Measurements from ENCODE around the gene SERP1. TPM values are rescaled to one million over a fixed set of nuclear protein-coding genes. Genes with fewer than 3 reads are reported as not detected.

SERP1 gene
- total and polyA plus RNA-seq, 4 donors, result 84.7 to 310 (median 154) TPM

DNA sequence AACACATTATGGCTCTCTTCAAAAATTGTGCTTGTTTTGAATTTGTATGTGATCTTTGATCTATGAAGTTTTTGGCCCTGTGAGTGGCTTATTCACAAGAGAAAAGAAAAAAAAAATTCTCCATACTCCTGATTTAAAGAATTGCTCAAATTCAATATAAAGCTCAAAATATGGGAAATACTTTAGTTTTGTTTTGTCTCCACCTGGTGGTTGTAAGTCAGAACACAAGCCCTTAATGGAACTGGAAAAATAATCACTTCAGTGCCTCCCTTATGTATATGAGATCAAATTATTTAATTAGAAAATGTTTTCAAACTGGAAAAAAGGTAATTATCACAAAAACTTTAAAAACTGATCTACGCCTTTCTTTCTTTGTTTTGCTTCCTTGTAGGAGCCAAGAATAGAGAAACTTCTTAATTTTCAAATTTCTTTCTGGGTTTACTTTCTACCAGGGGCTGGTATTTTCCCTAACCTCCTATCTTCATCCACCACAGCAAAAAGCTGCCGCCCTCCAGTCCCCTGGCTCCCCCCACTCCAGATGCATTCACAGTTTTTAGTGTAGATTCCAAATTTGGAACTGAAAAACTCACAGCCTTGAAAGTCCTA, 50.6 kb downstream of the SERP1 start:
- H3K36me3 ChIP-seq (ENCODE audit: control insufficient read depth in 4 of 4, insufficient read depth in 4 of 4, low read length in 4 of 4), result no peaks in the 10 kb centered on the region
- no peak overlapping the region for H3K4me3 ChIP-seq
- peaks cover 0 to under 1% (median 0%) of the 10 kb centered on the region in 4 donors for H3K9me3 ChIP-seq (ENCODE audit: control insufficient read depth in 4 of 4, insufficient read depth in 3 of 4, low read length in 3 of 4)
- no peak overlapping the region for H3K9ac ChIP-seq (ENCODE audit: insufficient read depth in 1 of 2, low read length in 2 of 2)
- H3K27me3 ChIP-seq (ENCODE audit: control insufficient read depth in 3 of 3, insufficient read depth in 3 of 3, low read length in 2 of 3), result no peaks in the 10 kb centered on the region
- WGBS, 2 donors, result 6 to 7% methylated on average over 2 of the region's 2 CpGs
- TF ChIP-seq, protein P1, sequence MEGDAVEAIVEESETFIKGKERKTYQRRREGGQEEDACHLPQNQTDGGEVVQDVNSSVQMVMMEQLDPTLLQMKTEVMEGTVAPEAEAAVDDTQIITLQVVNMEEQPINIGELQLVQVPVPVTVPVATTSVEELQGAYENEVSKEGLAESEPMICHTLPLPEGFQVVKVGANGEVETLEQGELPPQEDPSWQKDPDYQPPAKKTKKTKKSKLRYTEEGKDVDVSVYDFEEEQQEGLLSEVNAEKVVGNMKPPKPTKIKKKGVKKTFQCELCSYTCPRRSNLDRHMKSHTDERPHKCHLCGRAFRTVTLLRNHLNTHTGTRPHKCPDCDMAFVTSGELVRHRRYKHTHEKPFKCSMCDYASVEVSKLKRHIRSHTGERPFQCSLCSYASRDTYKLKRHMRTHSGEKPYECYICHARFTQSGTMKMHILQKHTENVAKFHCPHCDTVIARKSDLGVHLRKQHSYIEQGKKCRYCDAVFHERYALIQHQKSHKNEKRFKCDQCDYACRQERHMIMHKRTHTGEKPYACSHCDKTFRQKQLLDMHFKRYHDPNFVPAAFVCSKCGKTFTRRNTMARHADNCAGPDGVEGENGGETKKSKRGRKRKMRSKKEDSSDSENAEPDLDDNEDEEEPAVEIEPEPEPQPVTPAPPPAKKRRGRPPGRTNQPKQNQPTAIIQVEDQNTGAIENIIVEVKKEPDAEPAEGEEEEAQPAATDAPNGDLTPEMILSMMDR (IDR thresholded peaks at IDR 0.05; ENCODE audit: control extremely low read depth, extremely low read depth), result peak; percentile 80
- no peak overlapping the region for H3K27ac ChIP-seq (ENCODE audit: low read depth in 1 of 2, low read length in 1 of 2)
- DNase-seq, result peak in 2 of 3 donors; percentile 81 to 83
- ATAC-seq (ENCODE audit: insufficient read depth, low FRiP score), result no peak
- peaks cover 0 to 5% (median 0%) of the 10 kb centered on the region in 5 donors for H3K4me1 ChIP-seq (ENCODE audit: control insufficient read depth in 5 of 5, insufficient read depth in 5 of 5, low read length in 5 of 5)

- ATAC-seq (ENCODE audit: insufficient read depth, low FRiP score) (no peak), DNase-seq (peak in 2 of 3 donors; percentile 25 to 35)
- no peaks in the 10 kb centered on the region for H3K27me3 ChIP-seq (ENCODE audit: control insufficient read depth in 3 of 3, insufficient read depth in 3 of 3, low read length in 2 of 3)
- no peaks in the 10 kb centered on the region for H3K36me3 ChIP-seq (ENCODE audit: control insufficient read depth in 4 of 4, insufficient read depth in 4 of 4, low read length in 4 of 4)
- H3K4me3 ChIP-seq, result no peak overlapping the region
- no peaks in the 10 kb centered on the region for H3K9me3 ChIP-seq (ENCODE audit: control insufficient read depth in 4 of 4, insufficient read depth in 3 of 4, low read length in 3 of 4)
- H3K27ac ChIP-seq (ENCODE audit: low read depth in 1 of 2, low read length in 1 of 2), result no peak overlapping the region
- WGBS, 2 donors, result 67 to 86% methylated on average over 1 of the region's 1 CpG
- peak overlapping the region in 1 of 2 donors; percentile 2 for H3K9ac ChIP-seq (ENCODE audit: insufficient read depth in 1 of 2, low read length in 2 of 2)
- TF ChIP-seq, protein P1 (IDR thresholded peaks at IDR 0.05; ENCODE audit: control extremely low read depth, extremely low read depth), result no peak
- H3K4me1 ChIP-seq (ENCODE audit: control insufficient read depth in 5 of 5, insufficient read depth in 5 of 5, low read length in 5 of 5), result peaks cover 0 to 5% (median 0%) of the 10 kb centered on the region in 5 donors
These were observed 51.1 kb downstream of the SERP1 start for GRCh38 chr3:150495149-150495548.

DNA sequence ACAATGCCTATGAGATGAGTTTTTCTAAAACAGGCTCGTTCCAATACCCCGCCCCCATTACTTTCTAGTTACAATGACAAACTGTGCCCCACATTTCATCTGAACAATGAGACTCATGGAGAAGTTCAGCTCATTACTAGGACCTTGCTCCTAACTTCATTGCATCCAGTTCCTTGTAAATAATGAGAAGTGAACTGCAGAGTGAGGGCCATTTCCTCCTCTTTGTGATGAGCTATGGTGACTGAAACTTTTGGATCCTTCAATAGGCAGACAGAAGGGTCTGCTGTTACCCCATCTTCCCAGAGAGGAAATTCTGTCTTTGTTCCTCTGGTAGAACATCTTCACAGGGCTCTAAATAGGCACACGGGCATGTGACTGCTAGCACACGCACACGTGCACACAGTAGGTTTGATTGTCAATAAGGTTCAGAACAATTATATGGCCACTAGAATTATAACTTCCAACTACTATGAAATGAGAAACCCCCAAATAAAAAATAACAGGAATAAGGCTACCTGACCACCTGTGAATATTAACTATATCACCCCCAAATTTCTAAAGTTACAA, 51.8 kb downstream of the SERP1 start:
- no peaks in the 10 kb centered on the region for H3K36me3 ChIP-seq (ENCODE audit: control insufficient read depth in 4 of 4, insufficient read depth in 4 of 4, low read length in 4 of 4)
- H3K27me3 ChIP-seq (ENCODE audit: control insufficient read depth in 3 of 3, insufficient read depth in 3 of 3, low read length in 2 of 3), result no peaks in the 10 kb centered on the region
- no peak overlapping the region for H3K4me3 ChIP-seq
- WGBS, 2 donors, result 90 to 94% methylated on average over 5 of the region's 5 CpGs
- H3K9ac ChIP-seq (ENCODE audit: insufficient read depth in 1 of 2, low read length in 2 of 2), result no peak overlapping the region
- H3K4me1 ChIP-seq (ENCODE audit: control insufficient read depth in 5 of 5, insufficient read depth in 5 of 5, low read length in 5 of 5), result peaks cover 0 to 5% (median 0%) of the 10 kb centered on the region in 5 donors
- no peak for ATAC-seq (ENCODE audit: insufficient read depth, low FRiP score)
- no peak for DNase-seq
- H3K9me3 ChIP-seq (ENCODE audit: control insufficient read depth in 4 of 4, insufficient read depth in 3 of 4, low read length in 3 of 4), result no peaks in the 10 kb centered on the region
- TF ChIP-seq, protein P1 (IDR thresholded peaks at IDR 0.05; ENCODE audit: control extremely low read depth, extremely low read depth), result no peak
- no peak overlapping the region for H3K27ac ChIP-seq (ENCODE audit: low read depth in 1 of 2, low read length in 1 of 2)

Other genes with a start within 250 kb of the SERP1 start
- gene TSC22D2, start 138.2 kb downstream of the SERP1 start, total RNA-seq, result 10 to 100 TPM; 25.7 to 57.7 TPM
- 10 to 100 TPM in 1 of 2 donors, 1 to 10 TPM in 1; 8.8 to 11.7 TPM for gene TSC22D2, start 138.2 kb downstream of the SERP1 start, polyA plus RNA-seq
- gene EIF2A, start 291 bp upstream of the SERP1 start, total RNA-seq, result 100 to 1,000 TPM in 1 of 2 donors, 10 to 100 TPM in 1; 71.6 to 127 TPM
- 10 to 100 TPM; 59.5 to 67.5 TPM for gene EIF2A, start 291 bp upstream of the SERP1 start, polyA plus RNA-seq
- gene SELENOT, start 56.8 kb upstream of the SERP1 start, total RNA-seq, result 100 to 1,000 TPM; 105 to 112 TPM
- gene SELENOT, start 56.8 kb upstream of the SERP1 start, polyA plus RNA-seq, result 100 to 1,000 TPM in 1 of 2 donors, 10 to 100 TPM in 1; 27.4 to 194 TPM
- gene ERICH6, start 157.4 kb upstream of the SERP1 start, total RNA-seq, result under 1 TPM in 1 of 2 donors, not detected in 1; 0.49 TPM
- not detected for gene ERICH6, start 157.4 kb upstream of the SERP1 start, polyA plus RNA-seq
- 10 to 100 TPM; 19.5 to 37.9 TPM for gene SIAH2, start 216.7 kb upstream of the SERP1 start, total RNA-seq
- 10 to 100 TPM in 1 of 2 donors, 1 to 10 TPM in 1; 7.5 to 24.2 TPM for gene SIAH2, start 216.7 kb upstream of the SERP1 start, polyA plus RNA-seq

Measured in lung (tissue), 12 donors.